GM21737 (cell line): ENCODE results near the gene NFIB.

ENCODE experiments used
- ATAC-seq: cut with Tn5 transposase; IDR thresholded peaks from one replicate; pipeline ENCODE4 v1.9.1; 2021; ENCODE audit warnings: mild to moderate bottlenecking, moderate library complexity; ENCODE audit not compliant: unreplicated experiment

Gene NFIB

GRCh38 chr9:14218253-14218652 lies 95.7 kb downstream of the NFIB start:
- no peak for ATAC-seq

- ATAC-seq = no peak
These were observed 97.2 kb downstream of the NFIB start for GRCh38 chr9:14216612-14217194.

GRCh38 chr9:14215614-14216013 lies 98.3 kb downstream of the NFIB start:
- ATAC-seq = no peak

GRCh38 chr9:14214693-14215092 lies 99.2 kb downstream of the NFIB start:
- ATAC-seq = no peak

GRCh38 chr9:14214065-14214684 lies 99.8 kb downstream of the NFIB start:
- no peak for ATAC-seq

- no peak for ATAC-seq
These were observed 100.4 kb downstream of the NFIB start for GRCh38 chr9:14213504-14213903.

GRCh38 chr9:14212697-14213420 lies 101.1 kb downstream of the NFIB start:
- no peak for ATAC-seq

GRCh38 chr9:14212077-14212476 lies 101.9 kb downstream of the NFIB start:
- no peak for ATAC-seq

- no peak for ATAC-seq
These were observed 102.4 kb downstream of the NFIB start for GRCh38 chr9:14211564-14211963.

GRCh38 chr9:14210428-14210827 lies 103.5 kb downstream of the NFIB start:
- ATAC-seq = no peak

- no peak for ATAC-seq
These were observed 104.3 kb downstream of the NFIB start for GRCh38 chr9:14209399-14210345.

GRCh38 chr9:14207352-14207995 lies 106.5 kb downstream of the NFIB start:
- no peak for ATAC-seq

GRCh38 chr9:14205463-14205862 lies 108.5 kb downstream of the NFIB start:
- ATAC-seq = no peak

- ATAC-seq = no peak
These were observed 110.4 kb downstream of the NFIB start for GRCh38 chr9:14203356-14204056.

- no peak for ATAC-seq
These were observed 115.0 kb downstream of the NFIB start for GRCh38 chr9:14198841-14199455.

GRCh38 chr9:14198047-14198840 lies 115.7 kb downstream of the NFIB start:
- no peak for ATAC-seq

- no peak for ATAC-seq
These were observed 116.5 kb downstream of the NFIB start for GRCh38 chr9:14197325-14197858.

GRCh38 chr9:14193328-14193990 lies 120.5 kb downstream of the NFIB start:
- no peak for ATAC-seq
